Astrocyte (in vitro differentiated cells and primary cell): ENCODE data around the gene CSGALNACT2.

Experiments
- EZH2 ChIP-seq: IDR thresholded peaks from 2 replicates; pipeline ENCODE4 v1.6.1; 2012; ENCODE audit warnings: mild to moderate bottlenecking, low read length, inconsistent platforms; ENCODE audit not compliant: insufficient read depth
- TF ChIP-seq, protein P1 (sequence below): IDR thresholded peaks from 2 replicates; pipeline ENCODE4 v1.5.1; 2011; ENCODE audit warnings: low read depth, mild to moderate bottlenecking, inconsistent platforms, low read length, moderate library complexity; ENCODE audit not compliant: insufficient read depth

DNA sequence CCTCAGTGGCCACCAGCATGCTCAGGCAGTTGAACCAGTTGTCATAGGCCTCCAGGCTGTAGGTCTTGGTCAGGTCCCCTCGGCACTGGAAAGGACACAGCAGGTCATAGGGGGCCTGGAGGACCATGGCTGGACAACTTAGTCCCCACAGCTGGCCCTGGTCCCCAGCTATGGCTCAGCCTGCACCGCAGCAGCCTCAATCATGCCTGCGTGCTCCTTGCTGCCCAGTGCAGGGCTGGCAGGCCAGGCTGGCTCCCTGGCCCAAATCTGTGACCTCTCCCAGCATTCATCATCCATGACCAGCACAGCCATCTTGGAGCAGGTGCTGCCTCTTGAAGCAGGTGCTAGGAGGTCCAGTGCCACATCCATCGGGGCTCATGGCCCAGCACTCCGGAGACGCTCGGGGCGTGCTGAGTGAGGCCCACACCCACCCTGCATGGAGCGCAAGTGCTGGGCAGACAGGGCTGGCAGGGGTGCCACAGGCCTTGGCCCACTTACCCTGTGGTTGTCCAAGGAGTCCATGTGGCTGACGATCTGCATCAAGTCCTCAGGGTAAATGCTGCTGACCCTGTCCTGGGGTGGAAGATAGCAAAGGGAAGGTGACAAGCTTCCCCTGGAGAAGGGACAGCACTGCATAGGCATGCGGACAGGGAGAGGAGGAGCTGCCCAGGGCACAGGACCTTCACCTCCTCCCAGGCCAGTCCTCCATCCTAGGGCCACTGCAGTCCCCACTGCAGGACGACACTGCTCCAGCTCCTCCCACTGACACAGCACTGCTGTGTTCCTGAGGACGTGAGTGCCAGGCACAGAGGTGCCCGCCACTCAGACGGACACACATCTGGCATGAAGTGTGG is 61.7 kb downstream of the CSGALNACT2 start:
- TF ChIP-seq, protein P1, sequence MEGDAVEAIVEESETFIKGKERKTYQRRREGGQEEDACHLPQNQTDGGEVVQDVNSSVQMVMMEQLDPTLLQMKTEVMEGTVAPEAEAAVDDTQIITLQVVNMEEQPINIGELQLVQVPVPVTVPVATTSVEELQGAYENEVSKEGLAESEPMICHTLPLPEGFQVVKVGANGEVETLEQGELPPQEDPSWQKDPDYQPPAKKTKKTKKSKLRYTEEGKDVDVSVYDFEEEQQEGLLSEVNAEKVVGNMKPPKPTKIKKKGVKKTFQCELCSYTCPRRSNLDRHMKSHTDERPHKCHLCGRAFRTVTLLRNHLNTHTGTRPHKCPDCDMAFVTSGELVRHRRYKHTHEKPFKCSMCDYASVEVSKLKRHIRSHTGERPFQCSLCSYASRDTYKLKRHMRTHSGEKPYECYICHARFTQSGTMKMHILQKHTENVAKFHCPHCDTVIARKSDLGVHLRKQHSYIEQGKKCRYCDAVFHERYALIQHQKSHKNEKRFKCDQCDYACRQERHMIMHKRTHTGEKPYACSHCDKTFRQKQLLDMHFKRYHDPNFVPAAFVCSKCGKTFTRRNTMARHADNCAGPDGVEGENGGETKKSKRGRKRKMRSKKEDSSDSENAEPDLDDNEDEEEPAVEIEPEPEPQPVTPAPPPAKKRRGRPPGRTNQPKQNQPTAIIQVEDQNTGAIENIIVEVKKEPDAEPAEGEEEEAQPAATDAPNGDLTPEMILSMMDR = no peak
- TF ChIP-seq EZH2 = no peak
